Neuronal stem cell (in vitro differentiated cells): Measurements from ENCODE around the gene HPSE2.
A peak's percentile ranks its signal among the peaks of the same experiment; 100 is the strongest.

Source experiments
- DNase-seq: peaks from one replicate; pipeline ENCODE4 v3.0.0-alpha.2; 2013; ENCODE audit warnings: low spot score
- H2AFZ ChIP-seq: one replicate; pipeline ENCODE4 v1.6.1; 2013; ENCODE audit warnings: mild to moderate bottlenecking, low read length, inconsistent platforms
- H2AK5ac ChIP-seq: 2 replicates; pipeline ENCODE4 v1.6.1; 2013; ENCODE audit warnings: low read depth, mild to moderate bottlenecking, inconsistent platforms, low read length, moderate library complexity, mixed read lengths
- H2BK120ac ChIP-seq: 2 replicates; pipeline ENCODE4 v1.6.1; 2013; ENCODE audit warnings: low read depth, mild to moderate bottlenecking, inconsistent platforms, low read length, moderate library complexity, mixed read lengths
- H2BK12ac ChIP-seq: one replicate; pipeline ENCODE4 v1.6.1; 2013; ENCODE audit warnings: low read length, inconsistent platforms
- H2BK15ac ChIP-seq: 2 replicates; pipeline ENCODE4 v1.6.1; 2013; ENCODE audit warnings: mild to moderate bottlenecking, low read length, inconsistent platforms, mixed read lengths
- H2BK5ac ChIP-seq: one replicate; pipeline ENCODE4 v1.6.1; 2013; ENCODE audit warnings: inconsistent platforms, mild to moderate bottlenecking, low read length, moderate library complexity
- H3K14ac ChIP-seq: one replicate; pipeline ENCODE4 v1.6.1; 2013; ENCODE audit warnings: low read length, inconsistent platforms
- H3K18ac ChIP-seq: 2 replicates; pipeline ENCODE4 v1.6.1; 2013; ENCODE audit warnings: low read length, inconsistent platforms
- H3K23ac ChIP-seq: 2 replicates; pipeline ENCODE4 v1.6.1; 2013; ENCODE audit warnings: low read depth, mild to moderate bottlenecking, mixed read lengths, low read length, inconsistent platforms; ENCODE audit not compliant: poor library complexity
- H3K27ac ChIP-seq: replicated peaks from 3 replicates; pipeline ENCODE4 v1.5.1; 2013; ENCODE audit warnings: low read length, inconsistent platforms
- H3K27me3 ChIP-seq, 3 experiments: 2 replicates each; pipeline ENCODE4 v1.6.1; 2013; ENCODE audit warnings: low read length in 3 of 3, mild to moderate bottlenecking in 2 of 3, inconsistent platforms in 1 of 3, low read depth in 1 of 3, mixed read lengths in 1 of 3, moderate library complexity in 1 of 3; ENCODE audit not compliant: control insufficient read depth in 3 of 3, insufficient read depth in 3 of 3
- H3K36me3 ChIP-seq, 2 donors: replicated peaks in 1 of 2; 2 replicates each; pipeline ENCODE4 v1.6.1; 2013; ENCODE audit warnings: low read length in 2 of 2; ENCODE audit not compliant: control insufficient read depth in 2 of 2, insufficient read depth in 2 of 2
- H3K4ac ChIP-seq: 2 replicates; pipeline ENCODE4 v1.6.1; 2013; ENCODE audit warnings: inconsistent platforms, mild to moderate bottlenecking, low read length, moderate library complexity
- H3K4me1 ChIP-seq, 2 donors: 1 replicate in 1 of 2; 2 replicates in 1 of 2; pipeline ENCODE4 v1.6.1; 2013; ENCODE audit warnings: low read length in 2 of 2, low read depth in 1 of 2; ENCODE audit not compliant: control insufficient read depth in 2 of 2, insufficient read depth in 1 of 2
- H3K4me2 ChIP-seq: one replicate; pipeline ENCODE4 v1.6.1; 2013; ENCODE audit warnings: mild to moderate bottlenecking, low read length, inconsistent platforms; ENCODE audit not compliant: insufficient read depth, poor library complexity, severe bottlenecking
- H3K4me3 ChIP-seq, 2 donors: 2 replicates each; pipeline ENCODE4 v1.5.1; 2013; ENCODE audit warnings: low read length in 2 of 2, mild to moderate bottlenecking in 2 of 2, inconsistent platforms in 1 of 2, moderate library complexity in 1 of 2
- H3K79me1 ChIP-seq: one replicate; pipeline ENCODE4 v1.6.1; 2013; ENCODE audit warnings: low read depth, mild to moderate bottlenecking, inconsistent platforms, low read length, moderate library complexity
- H3K9ac ChIP-seq: one replicate; pipeline ENCODE4 v1.6.1; 2013; ENCODE audit warnings: mild to moderate bottlenecking, low read depth, low read length, inconsistent platforms; ENCODE audit not compliant: poor library complexity
- H3K9me3 ChIP-seq, 2 donors: replicated peaks in 1 of 2; 2 replicates each; pipeline versions ENCODE3 to v1.6.1; 2013; ENCODE audit warnings: low read length in 2 of 2, mild to moderate bottlenecking in 2 of 2, inconsistent platforms in 1 of 2, low read depth in 1 of 2, mixed read lengths in 1 of 2, moderate library complexity in 1 of 2; ENCODE audit not compliant: control insufficient read depth in 2 of 2, insufficient read depth in 1 of 2
- H4K8ac ChIP-seq: one replicate; pipeline ENCODE4 v1.6.1; 2013; ENCODE audit warnings: low read depth, mild to moderate bottlenecking, inconsistent platforms, low read length, moderate library complexity
- H4K91ac ChIP-seq: one replicate; pipeline ENCODE4 v1.6.1; 2013; ENCODE audit warnings: low read length, low read depth, mild to moderate bottlenecking, inconsistent platforms; ENCODE audit not compliant: poor library complexity
- WGBS, 2 donors: extraction: QIAGEN DNeasy Blood & Tissue Kit; methylation state at CpG; one replicate each; pipeline ENCODE4 v1.1.7; 2013; ENCODE audit warnings: missing lambda C conversion rate in 2 of 2, mixed read lengths in 1 of 2; ENCODE audit not compliant: insufficient read length in 2 of 2, insufficient replicate concordance in 1 of 2; ENCODE audit errors: extremely low coverage in 2 of 2; 5-methylcytosine and 5-hydroxymethylcytosine counted together

The HPSE2 gene

DNA sequence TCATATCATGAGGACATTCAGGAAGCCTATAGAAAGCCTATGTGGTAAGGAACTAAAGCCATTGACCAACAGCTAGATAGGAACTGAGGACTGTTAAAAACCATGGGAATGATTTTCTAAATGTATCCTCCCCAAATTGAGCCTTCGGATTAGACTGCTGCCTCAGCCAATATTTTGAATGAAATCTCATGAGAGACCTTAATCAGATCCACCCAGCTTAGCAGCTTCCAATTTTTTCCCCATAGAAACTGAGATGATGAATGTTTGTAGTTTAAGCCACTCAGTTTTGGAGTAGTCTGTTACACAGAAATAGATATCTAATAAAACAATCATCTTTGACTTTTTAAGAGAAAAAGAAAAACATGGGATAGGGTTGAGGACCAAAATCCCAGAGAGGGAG lies 292.0 kb downstream of the HPSE2 start:
- Histone ChIP-seq H3K79me1 (no peaks in the 10 kb centered on the region), H3K9ac (no peak overlapping the region), H2BK15ac (no peak overlapping the region), H3K4me3 (no peak overlapping the region), H2AFZ (no peak overlapping the region), H4K8ac (no peak overlapping the region), H3K36me3 (no peaks in the 10 kb centered on the region), H3K18ac (no peak overlapping the region), H2BK12ac (no peak overlapping the region), H3K9me3 (peaks cover 0 to 2% of the 10 kb centered on the region in 2 donors), H2BK5ac (no peak overlapping the region), H3K14ac (no peak overlapping the region), H2BK120ac (no peak overlapping the region), H3K27ac (no peak overlapping the region), H3K4me1 (no peaks in the 10 kb centered on the region), H2AK5ac (no peak overlapping the region), H3K27me3 (no peaks in the 10 kb centered on the region), H3K23ac (no peak overlapping the region), H4K91ac (no peak overlapping the region), H3K4me2 (no peak overlapping the region), H3K4ac (no peak overlapping the region)
- DNase-seq: no peak
- WGBS, 2 donors: no CpG with 5 or more reads among the region's 1 CpG

DNA sequence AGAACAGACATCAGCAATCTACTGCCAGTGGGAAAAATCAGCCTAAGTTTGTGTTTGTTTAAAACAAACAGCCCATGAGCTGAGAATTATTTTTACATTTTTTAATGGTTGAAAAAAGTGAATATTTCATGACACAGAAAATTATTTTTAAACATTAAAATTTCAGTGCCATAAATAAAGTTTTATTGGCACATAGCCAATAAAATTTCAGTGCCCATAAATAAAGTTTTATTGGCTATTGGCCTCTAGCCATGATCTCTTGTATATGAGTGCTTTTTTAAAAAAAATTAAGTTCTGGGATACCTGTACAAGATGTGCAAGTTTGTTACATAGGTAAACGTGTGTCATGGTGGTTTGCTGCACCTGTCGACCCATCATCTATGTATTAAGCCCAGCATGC lies 305.9 kb downstream of the HPSE2 start:
- no CpG with 5 or more reads among the region's 2 CpGs for WGBS, 2 donors
- H3K14ac ChIP-seq: no peak overlapping the region
- H2BK5ac ChIP-seq: no peak overlapping the region
- no peaks in the 10 kb centered on the region for H3K27me3 ChIP-seq
- H3K4ac ChIP-seq: no peak overlapping the region
- H3K27ac ChIP-seq: no peak overlapping the region
- no peaks in the 10 kb centered on the region for H3K9me3 ChIP-seq
- H2BK15ac ChIP-seq: no peak overlapping the region
- no peaks in the 10 kb centered on the region for H3K4me1 ChIP-seq
- no peak overlapping the region for H2BK120ac ChIP-seq
- no peak overlapping the region for H2BK12ac ChIP-seq
- H3K18ac ChIP-seq: no peak overlapping the region
- no peak overlapping the region for H4K91ac ChIP-seq
- H3K23ac ChIP-seq: no peak overlapping the region
- no peak overlapping the region for H2AK5ac ChIP-seq
- DNase-seq: no peak
- H3K36me3 ChIP-seq: no peaks in the 10 kb centered on the region
- H3K4me2 ChIP-seq: no peak overlapping the region
- no peak overlapping the region for H3K4me3 ChIP-seq
- no peak overlapping the region for H4K8ac ChIP-seq
- no peak overlapping the region for H3K9ac ChIP-seq
- no peaks in the 10 kb centered on the region for H3K79me1 ChIP-seq
- no peak overlapping the region for H2AFZ ChIP-seq

DNA sequence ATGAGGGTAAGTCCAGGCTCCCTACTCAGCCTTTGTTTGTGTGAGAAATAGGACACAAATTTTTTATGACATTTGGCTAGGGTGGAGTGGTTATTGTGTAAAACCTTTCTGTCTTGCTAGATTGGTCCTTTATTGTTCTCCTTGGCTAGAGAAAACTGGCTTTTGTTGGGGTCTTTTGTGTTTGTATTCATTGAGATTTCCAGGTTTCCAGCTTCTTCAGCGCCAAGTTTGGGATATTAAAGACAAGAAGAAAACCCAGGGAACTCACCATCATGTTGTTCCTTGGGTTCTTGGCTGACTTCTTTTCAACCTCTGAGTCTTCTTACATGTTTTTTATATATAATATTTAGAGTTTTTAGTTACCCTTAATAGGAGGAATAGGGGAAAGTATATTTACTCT lies 310.0 kb downstream of the HPSE2 start:
- no peak overlapping the region for H2BK15ac ChIP-seq
- no peak overlapping the region for H3K14ac ChIP-seq
- H3K79me1 ChIP-seq: no peaks in the 10 kb centered on the region
- H3K4me3 ChIP-seq: no peak overlapping the region
- H2BK120ac ChIP-seq: no peak overlapping the region
- no peak overlapping the region for H2AK5ac ChIP-seq
- no peaks in the 10 kb centered on the region for H3K27me3 ChIP-seq
- H4K91ac ChIP-seq: no peak overlapping the region
- H3K27ac ChIP-seq: no peak overlapping the region
- H3K9ac ChIP-seq: no peak overlapping the region
- H4K8ac ChIP-seq: no peak overlapping the region
- no peak overlapping the region for H3K4me2 ChIP-seq
- no peaks in the 10 kb centered on the region for H3K4me1 ChIP-seq
- H3K36me3 ChIP-seq: no peaks in the 10 kb centered on the region
- no peak overlapping the region for H2BK12ac ChIP-seq
- H2AFZ ChIP-seq: no peak overlapping the region
- DNase-seq: no peak
- H3K23ac ChIP-seq: no peak overlapping the region
- H2BK5ac ChIP-seq: no peak overlapping the region
- WGBS, 2 donors: no CpG with 5 or more reads among the region's 1 CpG
- H3K4ac ChIP-seq: no peak overlapping the region
- no peaks in the 10 kb centered on the region for H3K9me3 ChIP-seq
- H3K18ac ChIP-seq: no peak overlapping the region

DNA sequence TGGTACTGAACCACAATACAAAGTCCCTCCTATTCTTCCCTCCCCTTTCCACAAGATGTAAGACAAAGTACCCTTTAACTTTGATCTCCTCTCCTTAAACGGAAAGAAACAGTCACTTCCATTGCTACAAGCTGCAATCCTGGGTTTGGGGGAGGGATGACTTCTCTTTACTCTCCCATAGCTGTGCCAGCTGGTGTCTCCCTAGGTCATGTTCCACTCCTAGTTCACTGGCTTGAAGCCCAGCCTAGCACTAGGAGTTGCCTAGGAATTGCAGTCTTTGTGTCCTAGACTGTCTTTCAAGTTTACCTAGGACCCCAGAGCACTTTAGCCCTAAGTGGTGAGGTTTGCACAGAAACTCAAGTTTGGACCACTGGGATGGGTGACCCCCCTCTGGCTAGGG lies 311.1 kb downstream of the HPSE2 start:
- Histone ChIP-seq H3K14ac (no peak overlapping the region), H3K79me1 (no peaks in the 10 kb centered on the region), H3K4ac (no peak overlapping the region), H3K27ac (no peak overlapping the region), H2BK120ac (no peak overlapping the region), H2AK5ac (peak overlapping the region; percentile 56), H2BK12ac (no peak overlapping the region), H3K27me3 (no peaks in the 10 kb centered on the region), H3K36me3 (no peaks in the 10 kb centered on the region), H4K8ac (peak overlapping the region; percentile 70), H3K4me2 (no peak overlapping the region), H2BK15ac (no peak overlapping the region), H3K23ac (no peak overlapping the region), H2BK5ac (no peak overlapping the region), H3K4me1 (peaks cover 0 to 4% of the 10 kb centered on the region in 2 donors), H3K9me3 (no peaks in the 10 kb centered on the region), H3K9ac (no peak overlapping the region), H2AFZ (no peak overlapping the region), H3K18ac (no peak overlapping the region), H4K91ac (no peak overlapping the region), H3K4me3 (no peak overlapping the region)
- DNase-seq: no peak
- WGBS, 2 donors: no CpG with 5 or more reads among the region's 1 CpG
